Suprapubic skin (tissue), 4 donors: Measurements from ENCODE around the gene LCN10.

Experiments used
- EP300 ChIP-seq: sonication (generic); formaldehyde crosslinking; IDR thresholded peaks from one replicate; pipeline ENCODE4 v1.6.1; 2017; ENCODE audit warnings: antibody characterized with exemption
- POLR2A ChIP-seq, 2 donors: fragments of 450-650 bp; IDR thresholded peaks; one replicate each; pipeline ENCODE4 v1.6.1; 2017; ENCODE audit warnings: antibody characterized with exemption in 2 of 2, mild to moderate bottlenecking in 2 of 2, moderate library complexity in 2 of 2
- POLR2AphosphoS5 ChIP-seq, 3 donors: sonication (generic); formaldehyde crosslinking; IDR thresholded peaks; one replicate each; pipeline ENCODE4 v1.6.1; 2017; ENCODE audit warnings: antibody characterized with exemption in 3 of 3
- TF ChIP-seq, protein P1 (sequence below), 2 donors: fragments of 200-600 bp in 1 of 2; fragments of 450-650 bp in 1 of 2; sonication (generic) in 1 of 2; IDR thresholded peaks; one replicate each; pipeline ENCODE4 v1.5.1; 2016 to 2019; ENCODE audit warnings: antibody characterized with exemption in 2 of 2, mild to moderate bottlenecking in 1 of 2, moderate library complexity in 1 of 2

DNA sequence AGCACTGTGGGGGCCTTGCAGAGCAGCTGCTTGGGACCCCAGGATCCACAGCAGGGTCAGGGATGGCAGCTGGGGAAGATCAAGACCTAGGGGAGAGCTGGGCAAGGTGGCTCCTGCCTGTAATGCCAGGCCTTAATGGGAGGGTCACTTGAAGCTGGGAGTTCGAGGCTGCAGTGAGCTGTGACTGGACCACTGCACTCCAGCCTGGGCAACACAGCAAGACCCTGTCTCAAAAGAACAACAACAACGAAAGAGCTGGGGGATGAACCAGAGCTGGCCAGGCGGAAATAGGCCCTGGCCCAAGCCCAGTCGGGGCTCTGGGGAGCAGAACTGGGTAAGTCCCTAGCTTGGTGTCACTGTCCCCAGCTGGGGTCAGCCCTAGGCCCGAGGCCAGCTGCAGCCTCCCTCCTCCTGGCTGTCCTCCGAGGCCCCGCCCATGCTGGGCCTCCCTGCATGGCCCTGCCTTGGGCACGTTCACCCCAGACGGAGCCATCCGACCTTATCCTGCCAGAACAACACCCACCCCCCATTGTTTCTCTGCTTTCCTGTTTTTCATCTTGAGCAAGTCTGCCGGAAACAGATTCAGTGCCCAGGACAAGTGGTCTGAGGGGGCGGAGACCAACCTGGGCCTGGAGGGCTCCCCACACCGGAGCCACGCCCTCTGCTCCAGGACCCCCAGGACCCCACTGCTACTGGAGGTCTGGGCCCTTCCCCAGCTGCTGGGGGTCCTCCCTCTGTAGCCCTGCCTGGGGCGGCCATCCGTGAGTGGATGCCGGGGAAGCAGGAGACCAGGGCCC is 28.4 kb downstream of the LCN10 start:
- TF ChIP-seq, protein P1, sequence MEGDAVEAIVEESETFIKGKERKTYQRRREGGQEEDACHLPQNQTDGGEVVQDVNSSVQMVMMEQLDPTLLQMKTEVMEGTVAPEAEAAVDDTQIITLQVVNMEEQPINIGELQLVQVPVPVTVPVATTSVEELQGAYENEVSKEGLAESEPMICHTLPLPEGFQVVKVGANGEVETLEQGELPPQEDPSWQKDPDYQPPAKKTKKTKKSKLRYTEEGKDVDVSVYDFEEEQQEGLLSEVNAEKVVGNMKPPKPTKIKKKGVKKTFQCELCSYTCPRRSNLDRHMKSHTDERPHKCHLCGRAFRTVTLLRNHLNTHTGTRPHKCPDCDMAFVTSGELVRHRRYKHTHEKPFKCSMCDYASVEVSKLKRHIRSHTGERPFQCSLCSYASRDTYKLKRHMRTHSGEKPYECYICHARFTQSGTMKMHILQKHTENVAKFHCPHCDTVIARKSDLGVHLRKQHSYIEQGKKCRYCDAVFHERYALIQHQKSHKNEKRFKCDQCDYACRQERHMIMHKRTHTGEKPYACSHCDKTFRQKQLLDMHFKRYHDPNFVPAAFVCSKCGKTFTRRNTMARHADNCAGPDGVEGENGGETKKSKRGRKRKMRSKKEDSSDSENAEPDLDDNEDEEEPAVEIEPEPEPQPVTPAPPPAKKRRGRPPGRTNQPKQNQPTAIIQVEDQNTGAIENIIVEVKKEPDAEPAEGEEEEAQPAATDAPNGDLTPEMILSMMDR (IDR thresholded peaks at IDR 0.05), result no peak
- no peak for TF ChIP-seq POLR2A (IDR thresholded peaks at IDR 0.05)
- TF ChIP-seq POLR2AphosphoS5 (IDR thresholded peaks at IDR 0.05), result no peak
- TF ChIP-seq EP300, result no peak
